Gastrocnemius medialis (tissue), 4 donors: ENCODE measurements around the gene RBM23. TPM values are rescaled to one million over a fixed set of nuclear protein-coding genes. Genes with fewer than 3 reads are reported as not detected.
"Not testable (repeated sequence)": the region's sequence is repeated elsewhere in the genome, so short reads cannot be mapped to it uniquely, and the experiment has no call there.

ENCODE experiments used
- ATAC-seq, 2 donors: fragments of 150-250 bp; one replicate each; pipeline ENCODE4 v1.9.1; 2016
- DNase-seq, 2 donors: peaks; one replicate each; pipeline ENCODE4 v3.0.0-alpha.2; 2019
- H3K27ac ChIP-seq, 4 donors: fragments of 200-600 bp; sonication (generic); 1 replicate in 1 of 4; 2 replicates in 3 of 4; pipeline ENCODE4 v1.5.1; 2016 to 2018; ENCODE audit warnings: mild to moderate bottlenecking in 2 of 4, moderate library complexity in 1 of 4
- H3K27me3 ChIP-seq, 3 donors: fragments of 200-600 bp; sonication (generic) in 2 of 3; 1 replicate in 1 of 3; 2 replicates in 2 of 3; pipeline versions ENCODE4 v1.5.1 to v1.6.0; 2016 to 2019; ENCODE audit warnings: mild to moderate bottlenecking in 1 of 3, moderate library complexity in 1 of 3
- H3K36me3 ChIP-seq, 2 donors: fragments of 200-600 bp; sonication (generic) in 1 of 2; one replicate each; pipeline ENCODE4 v1.5.1; 2017 to 2018
- H3K4me1 ChIP-seq, 2 donors: fragments of 200-600 bp; sonication (generic) in 1 of 2; one replicate each; pipeline ENCODE4 v1.5.1; 2016 to 2017; ENCODE audit warnings: mild to moderate bottlenecking in 2 of 2
- H3K4me3 ChIP-seq, 4 donors: fragments of 200-600 bp; sonication (generic) in 3 of 4; 1 replicate in 1 of 4; 2 replicates in 3 of 4; pipeline ENCODE4 v1.5.1; 2016 to 2019; ENCODE audit warnings: mild to moderate bottlenecking in 2 of 4
- H3K9me3 ChIP-seq, 3 donors: fragments of 200-600 bp; sonication (generic) in 2 of 3; 1 replicate in 1 of 3; 2 replicates in 2 of 3; pipeline ENCODE4 v1.5.1; 2016 to 2019
- POLR2A ChIP-seq, 2 donors: fragments of 450-650 bp; IDR thresholded peaks; one replicate each; pipeline ENCODE4 v1.6.1; 2017; ENCODE audit warnings: antibody characterized with exemption in 2 of 2, mild to moderate bottlenecking in 2 of 2, moderate library complexity in 2 of 2
- in situ Hi-C, 4 donors: fragments of 200-750 bp; cut with MboI; loops; one replicate each; pipeline versions ENCODE4 v1.15.0 to v1.8.0; 2017; ENCODE audit warnings: low sequenced_read_pairs in 4 of 4
- intact Hi-C: fragments of 100-400 bp; cut with DNase I; formaldehyde crosslinking; loops from one replicate; pipeline ENCODE4 v1.15.1; 2023; ENCODE audit warnings: low total_unique reads
- total RNA-seq, 4 donors: library from RNA; depleted of rRNA; stranded (reverse); fragments of >200 nt; gene quantifications; one replicate each; pipeline versions ENCODE4 v1.1.0 to v1.2.3, GENCODE V29; 2016
- TF ChIP-seq, protein P1 (sequence below), 5 experiments: fragments of 450-650 bp in 3 of 5; fragments of 200-600 bp in 2 of 5; sonication (generic) in 2 of 5; IDR thresholded peaks in 4 of 5; conservative IDR thresholded peaks in 1 of 5; 1 replicate in 4 of 5; 2 replicates in 1 of 5; pipeline ENCODE4 v1.5.1; 2016 to 2019; ENCODE audit warnings: antibody characterized with exemption in 5 of 5, mild to moderate bottlenecking in 3 of 5, moderate library complexity in 3 of 5

The RBM23 gene
- 10 to 100 TPM; 37.7 to 83.3 (median 62.1) TPM for total RNA-seq

DNA sequence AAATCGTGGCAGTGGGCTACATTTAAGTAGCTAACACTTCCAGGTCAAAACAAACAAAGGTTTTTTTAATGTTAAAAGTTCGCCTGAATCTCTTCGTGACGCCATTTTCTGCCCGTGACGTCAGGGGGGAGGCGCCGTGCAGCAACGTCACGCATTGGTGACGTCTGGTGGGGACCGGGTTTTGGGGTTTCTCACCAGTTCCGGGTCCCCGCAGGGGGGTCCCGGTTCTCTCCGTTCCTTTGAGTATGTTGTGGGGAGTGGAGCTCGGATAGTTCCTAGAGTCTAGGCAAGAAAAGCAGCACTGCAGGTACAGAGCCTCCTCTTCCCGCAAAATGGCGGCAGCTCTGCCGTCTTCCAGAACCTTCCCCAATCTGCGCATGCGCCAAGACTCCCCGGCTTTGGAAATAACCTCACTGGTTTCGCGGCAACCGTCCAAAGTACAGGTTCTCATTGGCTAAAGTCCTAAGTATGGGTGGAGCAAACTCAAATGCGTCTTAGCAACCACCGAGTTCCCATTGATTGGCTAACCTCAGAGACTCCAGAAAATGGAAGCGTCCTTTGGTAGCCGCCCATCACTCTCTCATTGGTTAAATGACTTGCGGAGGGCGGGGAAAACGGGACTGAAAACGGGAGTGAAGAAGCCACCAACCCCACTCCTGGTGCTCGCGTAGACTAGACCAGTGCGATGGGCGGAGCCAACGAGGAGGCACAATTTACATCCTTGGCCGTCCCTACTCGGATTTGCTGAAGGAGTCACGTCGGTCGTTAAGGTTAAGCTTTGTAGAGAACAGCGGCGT, at the start of gene RBM23:
Gene RBM23 (minus strand): TSS at position 346 of the 797 bp plus-strand sequence.
- H3K4me1 ChIP-seq = peaks cover 6 to 26% of the 10 kb centered on the region in 2 donors
- TF ChIP-seq POLR2A (IDR thresholded peaks at IDR 0.05) = peak; percentile 87 to 88
- TF ChIP-seq, protein P1, sequence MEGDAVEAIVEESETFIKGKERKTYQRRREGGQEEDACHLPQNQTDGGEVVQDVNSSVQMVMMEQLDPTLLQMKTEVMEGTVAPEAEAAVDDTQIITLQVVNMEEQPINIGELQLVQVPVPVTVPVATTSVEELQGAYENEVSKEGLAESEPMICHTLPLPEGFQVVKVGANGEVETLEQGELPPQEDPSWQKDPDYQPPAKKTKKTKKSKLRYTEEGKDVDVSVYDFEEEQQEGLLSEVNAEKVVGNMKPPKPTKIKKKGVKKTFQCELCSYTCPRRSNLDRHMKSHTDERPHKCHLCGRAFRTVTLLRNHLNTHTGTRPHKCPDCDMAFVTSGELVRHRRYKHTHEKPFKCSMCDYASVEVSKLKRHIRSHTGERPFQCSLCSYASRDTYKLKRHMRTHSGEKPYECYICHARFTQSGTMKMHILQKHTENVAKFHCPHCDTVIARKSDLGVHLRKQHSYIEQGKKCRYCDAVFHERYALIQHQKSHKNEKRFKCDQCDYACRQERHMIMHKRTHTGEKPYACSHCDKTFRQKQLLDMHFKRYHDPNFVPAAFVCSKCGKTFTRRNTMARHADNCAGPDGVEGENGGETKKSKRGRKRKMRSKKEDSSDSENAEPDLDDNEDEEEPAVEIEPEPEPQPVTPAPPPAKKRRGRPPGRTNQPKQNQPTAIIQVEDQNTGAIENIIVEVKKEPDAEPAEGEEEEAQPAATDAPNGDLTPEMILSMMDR (IDR thresholded peaks at IDR 0.05 in 4 of 5, conservative IDR thresholded peaks at IDR 0.05 in 1 of 5) = no peak
- H3K27ac ChIP-seq = peak within 1 kb of the TSS; percentile 95 to 99 (median 98)
- intact Hi-C loops (loop anchor here (1.0 to 5.0 kb wide), 4 partner anchors 10 to 322 kb away; partner anchors contain the start of genes ABHD4, LRP10, MMP14 and PRMT5), in situ Hi-C loops (no loop called here)
- H3K27me3 ChIP-seq = no peaks in the 10 kb centered on the region
- H3K9me3 ChIP-seq = no peaks in the 10 kb centered on the region
- H3K36me3 ChIP-seq = peaks cover 0 to 42% of the 10 kb centered on the region in 2 donors
- DNase-seq (peak; percentile 99 to 100), ATAC-seq (peak; percentile 99)
- peak within 1 kb of the TSS; percentile 81 to 99 (median 92) for H3K4me3 ChIP-seq

DNA sequence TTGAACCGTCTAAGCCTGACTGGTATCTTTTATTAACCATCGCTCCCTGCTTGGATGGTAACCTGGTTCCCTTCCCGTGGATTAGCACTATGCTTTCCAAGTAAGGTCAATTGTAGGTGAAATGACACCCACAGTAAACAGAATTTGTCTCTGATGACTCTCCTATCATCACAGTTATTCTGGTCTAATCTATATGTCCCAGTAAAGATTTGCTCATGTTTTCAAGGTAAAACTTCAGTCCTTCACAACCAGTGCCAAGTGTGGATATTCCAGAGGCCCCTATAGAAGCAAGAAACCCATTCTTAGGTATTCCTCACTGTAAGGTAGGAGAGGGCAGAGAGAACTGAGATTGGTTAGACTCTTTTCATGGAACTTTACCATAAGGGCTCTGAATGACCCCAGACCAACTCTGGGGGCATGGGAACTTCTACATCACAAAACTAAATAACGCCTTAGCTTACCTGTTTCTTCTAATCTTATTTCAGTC, 47.9 kb upstream of the RBM23 start:
- H3K9me3 ChIP-seq = no peaks in the 10 kb centered on the region
- no peaks in the 10 kb centered on the region for H3K36me3 ChIP-seq
- in situ Hi-C loops (no loop called here), intact Hi-C loops (no loop called here)
- H3K27ac ChIP-seq = no peak overlapping the region
- H3K27me3 ChIP-seq = no peaks in the 10 kb centered on the region
- no peak overlapping the region for H3K4me3 ChIP-seq
- ATAC-seq (no peak), DNase-seq (no peak)
- no peaks in the 10 kb centered on the region for H3K4me1 ChIP-seq
- TF ChIP-seq, protein P1 (IDR thresholded peaks at IDR 0.05 in 4 of 5, conservative IDR thresholded peaks at IDR 0.05 in 1 of 5) = no peak
- TF ChIP-seq POLR2A (IDR thresholded peaks at IDR 0.05) = no peak

DNA sequence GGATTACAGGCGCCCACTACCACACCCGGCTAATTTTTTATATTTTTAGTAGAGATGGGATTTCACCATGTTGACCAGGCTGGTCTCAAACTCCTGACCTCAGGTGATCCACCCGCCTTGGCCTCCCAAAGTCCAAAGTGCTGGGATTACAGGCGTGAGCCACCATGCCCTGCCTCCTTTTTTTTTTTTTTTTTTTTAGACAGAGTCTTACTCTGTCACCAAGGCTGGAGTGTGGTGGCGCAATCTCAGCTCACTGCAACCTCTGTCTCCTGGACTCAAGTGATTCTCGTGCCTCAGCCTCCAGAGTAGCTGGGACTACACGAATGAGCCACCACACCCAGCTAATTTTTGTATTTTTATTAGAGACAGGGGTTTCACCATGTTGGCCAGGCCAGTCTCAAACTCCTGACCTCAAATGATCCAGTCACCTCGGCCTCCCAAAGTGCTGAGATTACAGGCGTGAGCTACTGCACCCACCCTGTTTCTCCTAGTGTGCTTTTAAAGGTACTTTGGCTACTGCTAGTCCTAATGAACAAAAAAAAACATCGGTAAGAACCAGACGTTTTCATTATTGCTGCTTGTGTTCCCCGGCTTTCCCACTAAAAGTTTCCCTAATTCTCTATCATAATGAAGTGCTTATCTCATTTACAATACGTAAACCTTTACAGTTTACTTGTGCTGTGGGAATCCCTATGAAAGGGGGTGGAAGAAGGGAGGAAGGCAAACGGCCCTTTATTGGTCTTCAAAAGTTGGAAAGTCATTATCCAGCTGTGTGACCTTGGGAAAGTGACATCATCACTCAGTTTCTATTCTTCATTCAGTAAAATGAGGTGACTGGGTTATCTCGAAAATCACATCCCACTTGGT, 47.2 kb upstream of the RBM23 start:
- H3K9me3 ChIP-seq, H3K27ac ChIP-seq, ATAC-seq, intact Hi-C loops, DNase-seq, H3K27me3 ChIP-seq, H3K4me3 ChIP-seq, H3K36me3 ChIP-seq, in situ Hi-C loops, H3K4me1 ChIP-seq: not testable (repeated sequence)

DNA sequence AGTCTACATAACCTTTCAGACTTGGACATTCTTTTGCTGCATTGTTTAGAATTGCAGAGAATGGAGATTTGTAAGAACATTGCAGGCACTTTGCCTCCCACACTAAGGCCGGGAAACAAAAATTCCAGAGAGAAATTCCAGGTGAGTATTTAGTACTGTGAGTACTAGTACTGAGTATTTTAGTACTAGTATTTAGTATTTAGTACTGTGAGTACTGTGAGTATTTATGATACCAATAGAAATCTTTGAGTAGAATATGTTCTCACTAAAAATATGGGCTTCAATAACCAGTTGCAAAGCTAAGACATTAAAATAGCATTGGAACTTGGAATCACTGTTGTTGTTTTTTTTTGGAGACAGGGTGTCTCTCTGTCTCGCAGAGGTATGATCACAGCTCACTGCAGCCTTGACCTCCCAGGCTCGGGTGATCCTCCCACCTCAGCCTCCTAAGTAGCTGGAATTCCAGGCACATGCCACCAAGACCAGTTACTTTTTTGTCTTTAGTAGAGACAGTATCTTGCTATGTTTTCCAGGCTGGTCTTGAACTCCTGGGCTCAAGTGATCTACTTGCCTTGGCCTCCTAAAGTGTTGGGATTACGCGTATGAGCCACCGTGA, 43.2 kb upstream of the RBM23 start:
- intact Hi-C loops (no loop called here), in situ Hi-C loops (no loop called here)
- Histone ChIP-seq H3K36me3 (no peaks in the 10 kb centered on the region), H3K4me1 (peaks cover 0 to 3% of the 10 kb centered on the region in 2 donors), H3K4me3 (no peak overlapping the region), H3K27me3 (no peaks in the 10 kb centered on the region), H3K27ac (no peak overlapping the region), H3K9me3 (no peaks in the 10 kb centered on the region)
- DNase-seq (no peak), ATAC-seq (no peak)
- TF ChIP-seq POLR2A (IDR thresholded peaks at IDR 0.05) = no peak
- TF ChIP-seq, protein P1 (IDR thresholded peaks at IDR 0.05 in 4 of 5, conservative IDR thresholded peaks at IDR 0.05 in 1 of 5) = no peak
